IPS-15b (cell line): Measurements from ENCODE around the gene PBXIP1.
A peak's percentile ranks its signal among the peaks of the same experiment; 100 is the strongest.

Experiments used
- H3K27me3 ChIP-seq: one replicate; pipeline ENCODE4 v1.6.1; 2013; ENCODE audit warnings: low read length; ENCODE audit not compliant: control insufficient read depth, insufficient read depth
- H3K36me3 ChIP-seq: one replicate; pipeline ENCODE4 v1.6.1; 2013; ENCODE audit warnings: low read length; ENCODE audit not compliant: control insufficient read depth, insufficient read depth
- H3K4me1 ChIP-seq: one replicate; pipeline ENCODE4 v1.6.1; 2013; ENCODE audit warnings: mild to moderate bottlenecking, low read length; ENCODE audit not compliant: control insufficient read depth, insufficient read depth
- H3K4me3 ChIP-seq: one replicate; pipeline ENCODE4 v1.5.1; 2013; ENCODE audit warnings: low read depth, low read length
- H3K9ac ChIP-seq: one replicate; pipeline ENCODE4 v1.6.1; 2013; ENCODE audit warnings: low read depth, mild to moderate bottlenecking, low read length
- H3K9me3 ChIP-seq: one replicate; pipeline ENCODE4 v1.6.1; 2013; ENCODE audit warnings: mild to moderate bottlenecking, low read length; ENCODE audit not compliant: control insufficient read depth, insufficient read depth

The PBXIP1 gene

GRCh38 chr1:154974808-154975408 lies 19.0 kb upstream of the PBXIP1 start:
- Histone ChIP-seq H3K4me3 (peak overlapping the region; percentile 78), H3K36me3 (peaks cover 11% of the 10 kb centered on the region), H3K9ac (peak overlapping the region; percentile 78), H3K4me1 (peaks cover 13% of the 10 kb centered on the region), H3K9me3 (no peaks in the 10 kb centered on the region), H3K27me3 (no peaks in the 10 kb centered on the region)

- peak within 1 kb of the TSS; percentile 90 for H3K9ac ChIP-seq
- no peaks in the 10 kb centered on the region for H3K9me3 ChIP-seq
- peaks cover 6% of the 10 kb centered on the region for H3K36me3 ChIP-seq
- H3K4me3 ChIP-seq = peak within 1 kb of the TSS; percentile 78
- peaks cover 13% of the 10 kb centered on the region for H3K4me1 ChIP-seq
- H3K27me3 ChIP-seq = no peaks in the 10 kb centered on the region
Measured at GRCh38 chr1:154974102-154974807, 18.4 kb upstream of the PBXIP1 start, which contains the start of gene CKS1B. CKS1B (plus strand) TSS chr1:154974681; CDS start chr1:154974746, 65 bp downstream.

DNA sequence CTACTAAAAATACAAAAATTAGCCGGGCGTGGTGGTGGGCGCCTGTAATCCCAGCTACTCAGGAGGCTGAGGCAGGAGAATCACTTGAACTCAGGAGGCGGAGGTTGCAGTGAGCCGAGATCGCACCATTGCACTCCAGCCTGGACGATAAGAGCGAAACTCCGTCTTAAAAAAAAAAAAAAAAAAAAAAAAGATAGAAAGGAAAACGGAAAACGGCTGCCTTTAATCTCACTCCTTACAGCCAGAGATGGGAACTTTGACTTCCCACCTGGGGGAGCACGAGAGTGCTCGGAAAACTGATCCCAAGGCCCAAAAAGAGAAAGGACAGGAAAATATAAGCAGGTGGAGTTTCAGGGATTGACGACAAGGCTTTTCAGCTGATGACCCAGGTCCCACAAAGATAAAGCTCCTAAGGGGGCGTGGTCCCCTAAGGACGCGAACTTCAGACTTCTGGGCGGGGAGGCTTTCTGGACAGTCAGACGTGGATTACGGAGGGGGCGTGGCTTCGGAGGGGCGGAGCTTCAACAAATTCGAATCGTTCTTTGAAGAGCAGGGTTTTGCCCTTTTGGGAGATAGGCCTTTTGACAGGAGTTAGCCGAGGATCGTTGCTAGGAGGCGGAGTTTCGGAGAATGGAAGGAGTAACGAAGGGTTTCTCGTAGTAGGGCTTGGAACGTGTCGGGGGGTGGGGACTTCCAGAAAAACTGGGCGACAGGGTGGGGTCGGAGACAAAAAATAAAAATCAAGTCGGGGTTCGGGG lies 17.6 kb upstream of the PBXIP1 start:
- Histone ChIP-seq H3K27me3 (no peaks in the 10 kb centered on the region), H3K9me3 (no peaks in the 10 kb centered on the region), H3K4me3 (peak overlapping the region; percentile 78), H3K9ac (peak overlapping the region; percentile 90), H3K4me1 (peaks cover 13% of the 10 kb centered on the region), H3K36me3 (peaks cover 6% of the 10 kb centered on the region)

DNA sequence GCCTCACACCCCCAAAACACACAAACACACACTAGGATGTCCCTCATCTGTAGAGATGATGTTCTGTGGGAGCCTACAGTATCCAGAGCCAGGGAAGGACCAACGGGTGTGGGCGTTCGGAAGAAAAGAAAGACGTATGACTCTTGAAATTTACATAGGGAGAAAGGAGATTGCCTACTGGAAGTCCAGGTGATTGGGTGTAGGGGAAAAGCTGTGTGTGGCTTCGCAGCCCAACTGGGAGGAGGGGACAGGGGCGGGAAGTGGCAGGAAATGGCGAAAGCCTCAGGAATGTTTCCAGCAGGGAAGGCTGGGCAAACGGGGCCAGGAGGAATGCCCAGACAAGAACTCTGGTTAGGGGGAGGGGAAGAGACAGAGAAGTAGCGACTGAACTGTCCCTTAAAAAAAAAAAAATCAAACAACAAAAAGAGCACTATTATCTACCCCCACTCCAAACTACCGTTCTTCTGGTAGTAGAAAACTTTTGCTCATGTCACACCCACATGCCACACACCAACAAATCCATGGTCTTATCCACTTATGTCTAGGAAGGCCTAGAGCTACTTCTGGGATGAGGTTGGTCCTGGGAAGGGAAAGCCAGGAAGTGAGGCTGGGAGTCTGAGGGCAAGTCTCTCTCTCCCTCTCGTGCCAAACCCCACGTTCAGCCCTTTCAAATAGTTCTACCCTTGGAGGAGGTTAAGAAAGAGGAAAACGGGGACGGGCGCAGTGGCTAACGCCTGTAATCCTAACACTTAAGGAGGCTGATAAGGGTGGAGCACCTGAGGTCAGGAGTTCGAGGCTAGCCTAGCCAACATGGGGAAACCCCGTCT lies 16.8 kb upstream of the PBXIP1 start:
- peak overlapping the region; percentile 78 for H3K4me3 ChIP-seq
- H3K9ac ChIP-seq = peak overlapping the region; percentile 91
- H3K4me1 ChIP-seq = peaks cover 13% of the 10 kb centered on the region
- no peaks in the 10 kb centered on the region for H3K27me3 ChIP-seq
- no peaks in the 10 kb centered on the region for H3K9me3 ChIP-seq
- peaks cover 6% of the 10 kb centered on the region for H3K36me3 ChIP-seq

- no peak overlapping the region for H3K9ac ChIP-seq
- peak overlapping the region; percentile 31 for H3K4me3 ChIP-seq
Measured at GRCh38 chr1:154972213-154972516, 16.3 kb upstream of the PBXIP1 start.

GRCh38 chr1:154971341-154971998 lies 15.6 kb upstream of the PBXIP1 start:
- Histone ChIP-seq H3K4me1 (peaks cover 9% of the 10 kb centered on the region), H3K36me3 (peaks cover 19% of the 10 kb centered on the region), H3K4me3 (peak overlapping the region; percentile 76), H3K9me3 (no peaks in the 10 kb centered on the region), H3K27me3 (no peaks in the 10 kb centered on the region), H3K9ac (peak overlapping the region; percentile 56)

More at GRCh38 chr1:154972213-154972516, 16.3 kb upstream of the PBXIP1 start:
- H3K9me3 ChIP-seq = no peaks in the 10 kb centered on the region
- peaks cover 12% of the 10 kb centered on the region for H3K36me3 ChIP-seq
- no peaks in the 10 kb centered on the region for H3K27me3 ChIP-seq
- peaks cover 13% of the 10 kb centered on the region for H3K4me1 ChIP-seq

GRCh38 chr1:154970631-154971340 lies 14.9 kb upstream of the PBXIP1 start, which contains the start of gene SHC1:
SHC1 (minus strand) TSS chr1:154970747; CDS start chr1:154970526, 221 bp downstream.
- peak within 1 kb of the TSS; percentile 76 for H3K4me3 ChIP-seq
- H3K9me3 ChIP-seq = no peaks in the 10 kb centered on the region
- no peaks in the 10 kb centered on the region for H3K27me3 ChIP-seq
- peak within 1 kb of the TSS; percentile 56 for H3K9ac ChIP-seq
- peaks cover 24% of the 10 kb centered on the region for H3K36me3 ChIP-seq
- H3K4me1 ChIP-seq = peaks cover 7% of the 10 kb centered on the region

- H3K4me1 ChIP-seq = peaks cover 7% of the 10 kb centered on the region
Measured at GRCh38 chr1:154969860-154970452, 14.1 kb upstream of the PBXIP1 start.

DNA sequence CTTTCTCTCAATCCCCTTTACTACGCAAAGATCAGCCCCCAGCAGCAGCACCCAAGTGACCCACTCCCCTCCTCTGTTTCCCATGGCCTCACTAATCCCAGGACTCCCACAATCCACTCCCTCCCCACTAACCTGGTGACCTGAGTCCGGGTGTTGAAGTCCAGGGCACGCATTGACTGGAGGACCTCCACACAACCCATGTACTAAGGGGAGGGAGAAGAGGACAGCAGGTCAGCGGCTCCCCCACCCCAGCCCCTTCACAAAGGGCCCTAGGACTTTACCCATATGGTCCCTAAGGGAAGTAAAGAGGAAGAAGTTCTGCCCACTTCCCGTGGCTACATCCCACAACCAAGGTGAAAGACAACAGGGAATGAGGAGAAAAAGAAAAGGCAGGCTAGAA lies 13.3 kb upstream of the PBXIP1 start:
- Histone ChIP-seq H3K27me3 (no peaks in the 10 kb centered on the region), H3K4me1 (peaks cover 7% of the 10 kb centered on the region), H3K9me3 (no peaks in the 10 kb centered on the region), H3K36me3 (peaks cover 31% of the 10 kb centered on the region), H3K4me3 (peak overlapping the region; percentile 76), H3K9ac (peak overlapping the region; percentile 16)

More at GRCh38 chr1:154969860-154970452, 14.1 kb upstream of the PBXIP1 start:
- peak overlapping the region; percentile 28 for H3K9ac ChIP-seq
- H3K9me3 ChIP-seq = no peaks in the 10 kb centered on the region
- no peaks in the 10 kb centered on the region for H3K27me3 ChIP-seq
- H3K4me3 ChIP-seq = peak overlapping the region; percentile 76
- peaks cover 31% of the 10 kb centered on the region for H3K36me3 ChIP-seq

GRCh38 chr1:154968731-154969130 lies 12.8 kb upstream of the PBXIP1 start:
- Histone ChIP-seq H3K9ac (peak overlapping the region; percentile 16), H3K9me3 (no peaks in the 10 kb centered on the region), H3K27me3 (no peaks in the 10 kb centered on the region), H3K4me3 (peak overlapping the region; percentile 76), H3K4me1 (peaks cover 7% of the 10 kb centered on the region), H3K36me3 (peaks cover 36% of the 10 kb centered on the region)
